H9 (cell line): ENCODE data around the gene DHRSX. TPM values are rescaled to one million over a fixed set of nuclear protein-coding genes. Genes with fewer than 3 reads are reported as not detected.

Experiments used
- DNase-seq: peaks from one replicate; pipeline ENCODE4 v3.0.0-alpha.2; 2017
- H2AFZ ChIP-seq: one replicate; pipeline ENCODE4 v1.6.1; 2013; ENCODE audit warnings: mild to moderate bottlenecking, low read length, control low read depth, moderate library complexity
- H2AK5ac ChIP-seq: 2 replicates; pipeline ENCODE4 v1.6.1; 2013; ENCODE audit warnings: low read length, control low read depth, mixed read lengths; ENCODE audit not compliant: insufficient read length
- H2BK120ac ChIP-seq: one replicate; pipeline ENCODE4 v1.6.1; 2013; ENCODE audit warnings: low read depth, mild to moderate bottlenecking, low read length, control low read depth, inconsistent platforms; ENCODE audit not compliant: poor library complexity, severe bottlenecking
- H2BK12ac ChIP-seq: 2 replicates; pipeline ENCODE4 v1.6.1; 2013; ENCODE audit warnings: low read length, control low read depth, mixed read lengths, low read depth; ENCODE audit not compliant: insufficient read length
- H2BK15ac ChIP-seq: 2 replicates; pipeline ENCODE4 v1.6.1; 2013; ENCODE audit warnings: low read depth, low read length, control low read depth
- H2BK20ac ChIP-seq: one replicate; pipeline ENCODE4 v1.6.1; 2013; ENCODE audit warnings: low read depth, mild to moderate bottlenecking, low read length, control low read depth, inconsistent platforms; ENCODE audit not compliant: poor library complexity, severe bottlenecking
- H2BK5ac ChIP-seq: 2 replicates; pipeline ENCODE4 v1.6.1; 2013; ENCODE audit warnings: low read length, control low read depth, mixed read lengths; ENCODE audit not compliant: insufficient read length
- H3K14ac ChIP-seq: 2 replicates; pipeline ENCODE4 v1.6.1; 2013; ENCODE audit warnings: low read length, control low read depth; ENCODE audit not compliant: insufficient read depth
- H3K18ac ChIP-seq: 2 replicates; pipeline ENCODE4 v1.6.1; 2013; ENCODE audit warnings: low read depth, mild to moderate bottlenecking, mixed read lengths, low read length, control low read depth; ENCODE audit not compliant: insufficient read length
- H3K23ac ChIP-seq: 2 replicates; pipeline ENCODE4 v1.6.1; 2013; ENCODE audit warnings: low read length, control low read depth, mixed read lengths, low read depth; ENCODE audit not compliant: insufficient read length
- H3K23me2 ChIP-seq: 2 replicates; pipeline ENCODE4 v1.6.1; 2013; ENCODE audit warnings: low read depth, mild to moderate bottlenecking, mixed read lengths, low read length, control low read depth; ENCODE audit not compliant: insufficient read length, poor library complexity, severe bottlenecking
- H3K27ac ChIP-seq: 2 replicates; pipeline ENCODE4 v1.5.1; 2013; ENCODE audit warnings: low read length, control low read depth, mixed read lengths, low read depth; ENCODE audit not compliant: insufficient read length
- H3K27me3 ChIP-seq: 2 replicates; pipeline ENCODE4 v1.6.1; 2013; ENCODE audit warnings: low read length, control low read depth, inconsistent platforms; ENCODE audit not compliant: insufficient read depth
- H3K4ac ChIP-seq: 2 replicates; pipeline ENCODE4 v1.6.1; 2013; ENCODE audit warnings: low read depth, mild to moderate bottlenecking, control low read depth, inconsistent platforms, low read length, moderate library complexity
- H3K4me1 ChIP-seq: 2 replicates; pipeline ENCODE4 v1.6.1; 2013; ENCODE audit warnings: low read length, control low read depth, inconsistent platforms; ENCODE audit not compliant: insufficient read depth
- H3K4me2 ChIP-seq: 2 replicates; pipeline ENCODE4 v1.6.1; 2013; ENCODE audit warnings: low read length, control low read depth, mixed read lengths; ENCODE audit not compliant: insufficient read length, insufficient read depth
- H3K56ac ChIP-seq: 2 replicates; pipeline ENCODE4 v1.6.1; 2013; ENCODE audit warnings: low read depth, mild to moderate bottlenecking, mixed read lengths, low read length, control low read depth; ENCODE audit not compliant: insufficient read length
- H3K79me1 ChIP-seq: 2 replicates; pipeline ENCODE4 v1.6.1; 2013; ENCODE audit warnings: low read depth, mild to moderate bottlenecking, moderate library complexity, low read length, control low read depth, inconsistent platforms; ENCODE audit not compliant: insufficient read depth, poor library complexity, severe bottlenecking
- H3K79me2 ChIP-seq: 2 replicates; pipeline ENCODE4 v1.6.1; 2013; ENCODE audit warnings: low read length, control low read depth, inconsistent platforms; ENCODE audit not compliant: insufficient read depth
- H3K9ac ChIP-seq: 2 replicates; pipeline ENCODE4 v1.6.1; 2013; ENCODE audit warnings: low read length, control low read depth, mixed read lengths; ENCODE audit not compliant: insufficient read length; ENCODE audit errors: extremely low read depth
- H3K9me3 ChIP-seq: one replicate; pipeline ENCODE4 v1.6.1; 2013; ENCODE audit warnings: low read depth, low read length, inconsistent platforms; ENCODE audit not compliant: control insufficient read depth
- H3T11ph ChIP-seq: one replicate; pipeline ENCODE4 v1.6.1; 2013; ENCODE audit warnings: mild to moderate bottlenecking, low read length, control low read depth, inconsistent platforms
- H4K20me1 ChIP-seq: one replicate; pipeline ENCODE4 v1.6.1; 2013; ENCODE audit not compliant: control insufficient read depth, insufficient read length, insufficient read depth
- H4K5ac ChIP-seq: 2 replicates; pipeline ENCODE4 v1.6.1; 2013; ENCODE audit warnings: low read depth, mild to moderate bottlenecking, mixed read lengths, low read length, control low read depth; ENCODE audit not compliant: insufficient read length
- H4K8ac ChIP-seq: replicated peaks from 2 replicates; pipeline ENCODE4 v1.6.1; 2013; ENCODE audit warnings: low read length, control low read depth, mixed read lengths, low read depth; ENCODE audit not compliant: insufficient read length
- H4K91ac ChIP-seq: 2 replicates; pipeline ENCODE4 v1.6.1; 2013; ENCODE audit warnings: low read depth, mild to moderate bottlenecking, moderate library complexity, mixed read lengths, low read length, control low read depth; ENCODE audit not compliant: insufficient read length
- H3K27ac Mint-ChIP-seq, 3 experiments: 2 replicates in 2 of 3; 3 replicates in 1 of 3; pipeline ENCODE4 v1.8.0; 2020 to 2021; ENCODE audit warnings: mixed read lengths in 3 of 3, mild to moderate bottlenecking in 1 of 3, moderate library complexity in 1 of 3
- H3K27me3 Mint-ChIP-seq: 2 replicates; pipeline ENCODE4 v1.8.0; 2021; ENCODE audit warnings: low read depth, mild to moderate bottlenecking, moderate library complexity, mixed read lengths
- H3K36me3 Mint-ChIP-seq, 3 experiments: 2 replicates in 2 of 3; 3 replicates in 1 of 3; pipeline ENCODE4 v1.8.0; 2020 to 2021; ENCODE audit warnings: low read depth in 3 of 3, mixed read lengths in 3 of 3; ENCODE audit not compliant: insufficient read depth in 1 of 3
- H3K4me1 Mint-ChIP-seq, 2 experiments: 2 replicates each; pipeline ENCODE4 v1.8.0; 2020; ENCODE audit warnings: mixed read lengths in 2 of 2
- H3K4me3 Mint-ChIP-seq, 2 experiments: 2 replicates in 1 of 2; 3 replicates in 1 of 2; pipeline ENCODE4 v1.8.0; 2020 to 2021; ENCODE audit warnings: mild to moderate bottlenecking in 2 of 2, mixed read lengths in 2 of 2, moderate library complexity in 1 of 2
- H3K9me3 Mint-ChIP-seq, 2 experiments: 2 replicates in 1 of 2; 3 replicates in 1 of 2; pipeline ENCODE4 v1.8.0; 2020; ENCODE audit warnings: mild to moderate bottlenecking in 2 of 2, mixed read lengths in 2 of 2, moderate library complexity in 1 of 2
- WGBS: extraction: QIAGEN DNeasy Blood & Tissue Kit; methylation state at CpG from one replicate; pipeline ENCODE4 v1.1.7; 2013; ENCODE audit warnings: missing lambda C conversion rate, low lambda C conversion rate, mixed read lengths; ENCODE audit not compliant: insufficient read length; ENCODE audit errors: extremely low coverage; 5-methylcytosine and 5-hydroxymethylcytosine counted together
- total RNA-seq: library from RNA; stranded (reverse); gene quantifications from 2 replicates; pipeline ENCODE4 v1.2.1, GENCODE V29; 2021
- TF ChIP-seq, protein P1 (sequence below): fragments of 200-600 bp; sonication (generic); conservative IDR thresholded peaks from 3 replicates; pipeline ENCODE4 v1.8.0; 2021; ENCODE audit warnings: antibody characterized with exemption, mild to moderate bottlenecking

The DHRSX gene
- total RNA-seq, 1 experiment from 2014 or later, result 44.0 TPM

DNA sequence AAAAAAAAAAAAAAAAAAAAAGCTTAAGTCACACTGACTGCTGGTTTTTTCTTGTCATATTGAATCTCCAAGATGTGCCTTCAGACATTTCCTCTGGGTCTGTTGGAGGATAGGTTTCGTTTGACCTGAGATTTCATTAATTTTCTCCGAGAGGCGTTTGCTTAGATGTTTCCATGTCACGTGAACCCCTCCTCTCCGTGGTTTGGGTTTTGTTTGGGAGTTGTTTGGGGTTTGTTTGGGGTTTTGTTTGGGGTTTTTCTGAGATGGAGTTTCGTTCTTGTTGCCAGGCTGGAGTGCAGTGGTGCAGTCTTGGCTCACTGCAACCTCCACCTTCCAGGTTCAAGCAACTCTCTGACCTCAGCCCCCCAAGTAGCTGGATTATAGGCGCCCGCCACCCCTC lies 40.8 kb upstream of the DHRSX start:
- Histone ChIP-seq H2BK12ac (no peak overlapping the region), H4K5ac (no peak overlapping the region), H3K18ac (no peak overlapping the region), H3K27me3 (no peaks in the 10 kb centered on the region), H3K9ac (no peak overlapping the region), H4K91ac (no peak overlapping the region), H2AFZ (no peak overlapping the region), H4K8ac (no peak overlapping the region), H3K4me2 (no peak overlapping the region), H2BK15ac (no peak overlapping the region), H3K4ac (no peak overlapping the region), H4K20me1 (no peaks in the 10 kb centered on the region), H3K79me1 (no peaks in the 10 kb centered on the region), H3K14ac (no peak overlapping the region), H3K27ac (no peak overlapping the region), H3K56ac (no peak overlapping the region), H3K23me2 (no peaks in the 10 kb centered on the region), H3K4me1 (no peaks in the 10 kb centered on the region), H2BK5ac (no peak overlapping the region), H2AK5ac (no peak overlapping the region), H3K79me2 (no peaks in the 10 kb centered on the region), H2BK120ac (no peak overlapping the region), H3K9me3 (peaks cover 3% of the 10 kb centered on the region), H3T11ph (no peak overlapping the region), H3K23ac (no peak overlapping the region), H2BK20ac (no peak overlapping the region)
- H3K27me3 Mint-ChIP-seq, result peaks cover 6% of the 10 kb centered on the region
- TF ChIP-seq, protein P1, sequence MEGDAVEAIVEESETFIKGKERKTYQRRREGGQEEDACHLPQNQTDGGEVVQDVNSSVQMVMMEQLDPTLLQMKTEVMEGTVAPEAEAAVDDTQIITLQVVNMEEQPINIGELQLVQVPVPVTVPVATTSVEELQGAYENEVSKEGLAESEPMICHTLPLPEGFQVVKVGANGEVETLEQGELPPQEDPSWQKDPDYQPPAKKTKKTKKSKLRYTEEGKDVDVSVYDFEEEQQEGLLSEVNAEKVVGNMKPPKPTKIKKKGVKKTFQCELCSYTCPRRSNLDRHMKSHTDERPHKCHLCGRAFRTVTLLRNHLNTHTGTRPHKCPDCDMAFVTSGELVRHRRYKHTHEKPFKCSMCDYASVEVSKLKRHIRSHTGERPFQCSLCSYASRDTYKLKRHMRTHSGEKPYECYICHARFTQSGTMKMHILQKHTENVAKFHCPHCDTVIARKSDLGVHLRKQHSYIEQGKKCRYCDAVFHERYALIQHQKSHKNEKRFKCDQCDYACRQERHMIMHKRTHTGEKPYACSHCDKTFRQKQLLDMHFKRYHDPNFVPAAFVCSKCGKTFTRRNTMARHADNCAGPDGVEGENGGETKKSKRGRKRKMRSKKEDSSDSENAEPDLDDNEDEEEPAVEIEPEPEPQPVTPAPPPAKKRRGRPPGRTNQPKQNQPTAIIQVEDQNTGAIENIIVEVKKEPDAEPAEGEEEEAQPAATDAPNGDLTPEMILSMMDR, result no peak
- peaks cover 11 to 20% of the 10 kb centered on the region in 2 experiments for H3K4me1 Mint-ChIP-seq
- peaks cover 15 to 29% (median 20%) of the 10 kb centered on the region in 3 experiments for H3K36me3 Mint-ChIP-seq
- H3K4me3 Mint-ChIP-seq, result no peak overlapping the region
- peaks cover 23 to 27% of the 10 kb centered on the region in 2 experiments for H3K9me3 Mint-ChIP-seq
- H3K27ac Mint-ChIP-seq, result no peak overlapping the region; a peak in 1 of 7 replicates
- no peak for DNase-seq
- WGBS, result no CpG with 5 or more reads among the region's 8 CpGs
